K562 (cell line): Measurements from ENCODE around the gene RAB31.

Experiments
- JUND ChIP-seq, 2 experiments: IDR thresholded peaks; 2 replicates in 1 of 2; 3 replicates in 1 of 2; pipeline ENCODE4 v1.6.1; 2011; ENCODE audit warnings: borderline replicate concordance in 2 of 2, low read depth in 2 of 2, low read length in 2 of 2, improper control_type of control experiment in 1 of 2, missing biosample characterization in 1 of 2, missing genetic modification characterization in 1 of 2, missing genetic modification reagents in 1 of 2
- MEIS2 ChIP-seq: fragments of 450-650 bp; IDR thresholded peaks from 2 replicates; pipeline ENCODE4 v1.6.1; 2014; ENCODE audit warnings: mild to moderate bottlenecking; ENCODE audit not compliant: partially characterized antibody
- RBBP5 ChIP-seq: fragments of 200-600 bp; sonication (generic); IDR thresholded peaks from 2 replicates; pipeline ENCODE4 v1.6.1; 2012; ENCODE audit warnings: borderline replicate concordance, mild to moderate bottlenecking, low read length, control low read depth, inconsistent platforms; ENCODE audit not compliant: insufficient read depth, poor library complexity, severe bottlenecking
- SMAD1 ChIP-seq: fragments of 150-350 bp; IDR thresholded peaks from 2 replicates; pipeline ENCODE4 v1.6.1; 2014; ENCODE audit warnings: low read length, low read depth; ENCODE audit not compliant: partially characterized antibody
- TF ChIP-seq, protein P1 (sequence below): sonication (generic); formaldehyde crosslinking; IDR thresholded peaks from 2 replicates; pipeline ENCODE4 v1.9.0; 2022; ENCODE audit warnings: mild to moderate bottlenecking, missing genetic modification reagents
- TF ChIP-seq, protein P2 (sequence below), 3 experiments: IDR thresholded peaks in 2 of 3; conservative IDR thresholded peaks in 1 of 3; 2 replicates each; pipeline ENCODE4 v1.5.1; 2011 to 2012; ENCODE audit warnings: low read length in 3 of 3, mild to moderate bottlenecking in 3 of 3, control low read depth in 2 of 3, improper control_type of control experiment in 1 of 3, inconsistent platforms in 1 of 3, low read depth in 1 of 3, mixed read lengths in 1 of 3, moderate library complexity in 1 of 3; ENCODE audit not compliant: insufficient read depth in 2 of 3

DNA sequence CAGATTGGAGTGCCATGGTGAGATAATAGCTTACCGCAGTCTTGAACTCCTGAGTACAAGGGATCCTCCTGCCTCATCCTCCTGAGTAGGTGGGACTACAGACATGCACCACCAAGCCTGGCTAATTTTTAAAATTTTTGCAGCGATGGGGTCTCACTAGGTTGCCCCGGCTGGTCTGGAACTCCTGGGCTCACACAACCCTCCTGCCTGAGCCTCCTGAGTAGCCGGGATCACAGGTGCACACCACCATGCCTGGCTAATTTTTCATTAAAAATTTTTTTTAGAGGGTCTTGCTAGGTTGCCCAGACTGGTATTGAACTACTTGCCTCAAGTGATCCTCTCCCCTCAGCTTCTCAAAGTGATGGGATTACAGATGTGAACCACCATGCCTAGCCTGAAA, 27.8 kb downstream of the RAB31 start:
- TF ChIP-seq SMAD1 (no peak), JUND (IDR thresholded peaks at IDR 0.05; ENCODE audit: borderline replicate concordance, low read depth, low read length) (no peak), JUND (tag; IDR thresholded peaks at IDR 0.05; ENCODE audit: borderline replicate concordance, low read depth, low read length) (no peak), MEIS2 (no peak), RBBP5 (no peak)
- TF ChIP-seq, protein P1, sequence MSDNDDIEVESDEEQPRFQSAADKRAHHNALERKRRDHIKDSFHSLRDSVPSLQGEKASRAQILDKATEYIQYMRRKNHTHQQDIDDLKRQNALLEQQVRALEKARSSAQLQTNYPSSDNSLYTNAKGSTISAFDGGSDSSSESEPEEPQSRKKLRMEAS (CRISPR knock-in tag), result no peak
- TF ChIP-seq, protein P2, sequence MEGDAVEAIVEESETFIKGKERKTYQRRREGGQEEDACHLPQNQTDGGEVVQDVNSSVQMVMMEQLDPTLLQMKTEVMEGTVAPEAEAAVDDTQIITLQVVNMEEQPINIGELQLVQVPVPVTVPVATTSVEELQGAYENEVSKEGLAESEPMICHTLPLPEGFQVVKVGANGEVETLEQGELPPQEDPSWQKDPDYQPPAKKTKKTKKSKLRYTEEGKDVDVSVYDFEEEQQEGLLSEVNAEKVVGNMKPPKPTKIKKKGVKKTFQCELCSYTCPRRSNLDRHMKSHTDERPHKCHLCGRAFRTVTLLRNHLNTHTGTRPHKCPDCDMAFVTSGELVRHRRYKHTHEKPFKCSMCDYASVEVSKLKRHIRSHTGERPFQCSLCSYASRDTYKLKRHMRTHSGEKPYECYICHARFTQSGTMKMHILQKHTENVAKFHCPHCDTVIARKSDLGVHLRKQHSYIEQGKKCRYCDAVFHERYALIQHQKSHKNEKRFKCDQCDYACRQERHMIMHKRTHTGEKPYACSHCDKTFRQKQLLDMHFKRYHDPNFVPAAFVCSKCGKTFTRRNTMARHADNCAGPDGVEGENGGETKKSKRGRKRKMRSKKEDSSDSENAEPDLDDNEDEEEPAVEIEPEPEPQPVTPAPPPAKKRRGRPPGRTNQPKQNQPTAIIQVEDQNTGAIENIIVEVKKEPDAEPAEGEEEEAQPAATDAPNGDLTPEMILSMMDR (IDR thresholded peaks at IDR 0.05 in 2 of 3, conservative IDR thresholded peaks at IDR 0.05 in 1 of 3; ENCODE audit: insufficient read depth in 2 of 3, low read depth in 1 of 3, low read length in 3 of 3), result no peak
